ENCODE data around the gene DPP3. TPM values are rescaled to one million over a fixed set of nuclear protein-coding genes. Genes with fewer than 3 reads are reported as not detected.

The DPP3 gene
- total RNA-seq, 1 donor, result 35.8 TPM

DNA sequence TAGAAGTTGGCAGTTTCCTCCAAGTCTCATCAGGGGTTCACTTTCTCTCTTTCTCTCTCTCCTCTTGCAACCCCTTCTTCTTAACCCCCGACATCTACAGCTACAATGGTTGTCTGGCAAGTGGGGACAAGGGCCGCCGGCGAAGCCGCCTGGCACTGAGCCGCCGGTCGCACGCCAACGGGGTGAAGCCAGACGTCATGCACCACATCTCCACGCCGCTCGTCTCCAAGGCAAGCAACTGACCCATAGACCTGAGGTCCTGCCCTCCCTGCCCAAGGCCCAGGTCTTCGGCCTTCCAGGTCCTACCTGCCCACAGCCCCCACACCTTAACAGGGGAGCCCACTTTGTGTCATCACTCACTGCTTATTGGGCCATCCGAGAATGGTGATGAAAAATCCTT is 9.1 kb upstream of the DPP3 start:
- Histone ChIP-seq H2AFZ (ENCODE audit: low read length) (no peak overlapping the region), H3K27me3 (ENCODE audit: insufficient read depth, low read length) (no peaks in the 10 kb centered on the region), H3K36me3 (ENCODE audit: insufficient read depth, low read length) (peaks cover 15% of the 10 kb centered on the region), H3K79me2 (ENCODE audit: insufficient read depth, low read length) (peaks cover 6% of the 10 kb centered on the region), H3K9me3 (ENCODE audit: low read depth, low read length) (no peaks in the 10 kb centered on the region), H3K4me1 (ENCODE audit: insufficient read depth, low read length) (peaks cover 6% of the 10 kb centered on the region), H3K4me3 (ENCODE audit: insufficient read depth, low read length) (no peak overlapping the region), H3K27ac (ENCODE audit: low read depth, low read length) (no peak overlapping the region), H4K20me1 (ENCODE audit: insufficient read depth, low read length) (peaks cover 2% of the 10 kb centered on the region), H3K4me2 (ENCODE audit: insufficient read depth, low read length) (no peak overlapping the region)
- no peak for DNase-seq (ENCODE audit: insufficient read length, low spot score, missing footprints)
- no peak for TF ChIP-seq CTCF (IDR thresholded peaks at IDR 0.05; ENCODE audit: extremely low read depth, low read depth, low read length)

- peaks cover 16% of the 10 kb centered on the region for H3K36me3 ChIP-seq (ENCODE audit: insufficient read depth, low read length)
Measured at GRCh38 chr11:66472054-66472453, 8.2 kb upstream of the DPP3 start.

DNA sequence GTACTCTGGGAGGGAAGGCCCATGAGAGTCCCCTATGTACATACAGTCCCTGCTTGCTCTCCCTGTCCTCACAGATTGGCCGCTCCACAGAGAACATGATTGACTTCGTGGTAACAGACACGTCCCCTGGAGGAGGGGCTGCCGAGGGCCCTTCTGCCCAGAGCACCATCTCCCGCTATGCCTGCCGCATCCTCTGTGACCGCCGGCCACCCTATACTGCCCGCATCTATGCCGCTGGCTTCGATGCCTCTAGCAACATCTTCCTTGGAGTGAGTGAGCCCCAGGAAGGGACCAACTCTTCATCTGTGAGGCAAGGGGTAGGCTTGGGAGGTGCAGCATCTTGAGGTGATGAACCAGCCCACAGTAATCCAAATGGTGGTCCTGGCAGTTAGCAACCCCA is 7.1 kb upstream of the DPP3 start:
- TF ChIP-seq CTCF (IDR thresholded peaks at IDR 0.05; ENCODE audit: extremely low read depth, low read depth, low read length), result no peak
- H3K27me3 ChIP-seq (ENCODE audit: insufficient read depth, low read length), result no peaks in the 10 kb centered on the region
- no peak overlapping the region for H3K4me3 ChIP-seq (ENCODE audit: insufficient read depth, low read length)
- peaks cover 9% of the 10 kb centered on the region for H4K20me1 ChIP-seq (ENCODE audit: insufficient read depth, low read length)
- no peak overlapping the region for H2AFZ ChIP-seq (ENCODE audit: low read length)
- no peak overlapping the region for H3K27ac ChIP-seq (ENCODE audit: low read depth, low read length)
- H3K79me2 ChIP-seq (ENCODE audit: insufficient read depth, low read length), result no peaks in the 10 kb centered on the region
- no peaks in the 10 kb centered on the region for H3K9me3 ChIP-seq (ENCODE audit: low read depth, low read length)
- peaks cover 17% of the 10 kb centered on the region for H3K36me3 ChIP-seq (ENCODE audit: insufficient read depth, low read length)
- no peaks in the 10 kb centered on the region for H3K4me1 ChIP-seq (ENCODE audit: insufficient read depth, low read length)
- DNase-seq (ENCODE audit: insufficient read length, low spot score, missing footprints), result peak; percentile 79
- no peak overlapping the region for H3K4me2 ChIP-seq (ENCODE audit: insufficient read depth, low read length)

More at GRCh38 chr11:66472054-66472453, 8.2 kb upstream of the DPP3 start:
- no peaks in the 10 kb centered on the region for H3K27me3 ChIP-seq (ENCODE audit: insufficient read depth, low read length)
- H3K9me3 ChIP-seq (ENCODE audit: low read depth, low read length), result no peaks in the 10 kb centered on the region
- H2AFZ ChIP-seq (ENCODE audit: low read length), result no peak overlapping the region
- DNase-seq (ENCODE audit: insufficient read length, low spot score, missing footprints), result peak; percentile 61
- no peak overlapping the region for H3K4me3 ChIP-seq (ENCODE audit: insufficient read depth, low read length)
- H4K20me1 ChIP-seq (ENCODE audit: insufficient read depth, low read length), result peaks cover 3% of the 10 kb centered on the region
- no peak overlapping the region for H3K27ac ChIP-seq (ENCODE audit: low read depth, low read length)
- TF ChIP-seq CTCF (IDR thresholded peaks at IDR 0.05; ENCODE audit: extremely low read depth, low read depth, low read length), result no peak
- H3K79me2 ChIP-seq (ENCODE audit: insufficient read depth, low read length), result peaks cover 6% of the 10 kb centered on the region
- H3K4me2 ChIP-seq (ENCODE audit: insufficient read depth, low read length), result no peak overlapping the region
- H3K4me1 ChIP-seq (ENCODE audit: insufficient read depth, low read length), result peaks cover 6% of the 10 kb centered on the region

GRCh38 chr11:66473608-66474515 is 6.4 kb upstream of the DPP3 start:
- H3K79me2 ChIP-seq (ENCODE audit: insufficient read depth, low read length), result peaks cover 6% of the 10 kb centered on the region
- peak; percentile 80 for DNase-seq (ENCODE audit: insufficient read length, low spot score, missing footprints)
- H2AFZ ChIP-seq (ENCODE audit: low read length), result no peak overlapping the region
- H3K27me3 ChIP-seq (ENCODE audit: insufficient read depth, low read length), result no peaks in the 10 kb centered on the region
- H3K4me1 ChIP-seq (ENCODE audit: insufficient read depth, low read length), result peaks cover 2% of the 10 kb centered on the region
- no peak overlapping the region for H3K4me3 ChIP-seq (ENCODE audit: insufficient read depth, low read length)
- no peak overlapping the region for H3K4me2 ChIP-seq (ENCODE audit: insufficient read depth, low read length)
- no peak overlapping the region for H3K27ac ChIP-seq (ENCODE audit: low read depth, low read length)
- peaks cover 17% of the 10 kb centered on the region for H3K36me3 ChIP-seq (ENCODE audit: insufficient read depth, low read length)
- peaks cover 15% of the 10 kb centered on the region for H4K20me1 ChIP-seq (ENCODE audit: insufficient read depth, low read length)
- TF ChIP-seq CTCF (IDR thresholded peaks at IDR 0.05; ENCODE audit: extremely low read depth, low read depth, low read length), result no peak
- no peaks in the 10 kb centered on the region for H3K9me3 ChIP-seq (ENCODE audit: low read depth, low read length)
